Left lung (tissue), 10 donors: ENCODE measurements around the gene ZCCHC24. TPM values are rescaled to one million over a fixed set of nuclear protein-coding genes. Genes with fewer than 3 reads are reported as not detected.

ENCODE experiments used
- ATAC-seq: fragments of 200-7000 bp; cut with Tn5 transposase; one replicate; pipeline ENCODE4 v1.9.1; 2020; ENCODE audit warnings: moderate library complexity
- DNase-seq, 4 donors: peaks; one replicate each; pipeline ENCODE4 v3.0.0-alpha.2; 2013 to 2020
- H3K27ac ChIP-seq, 2 donors: fragments of 200-600 bp; sonication (generic) in 1 of 2; one replicate each; pipeline versions ENCODE4 v1.5.0 to v1.8.0; 2020 to 2021
- H3K27me3 ChIP-seq, 2 donors: fragments of 200-600 bp; sonication (generic) in 1 of 2; one replicate each; pipeline versions ENCODE4 v1.5.0 to v1.8.0; 2020 to 2021
- H3K36me3 ChIP-seq, 2 donors: fragments of 200-600 bp; sonication (generic) in 1 of 2; one replicate each; pipeline versions ENCODE4 v1.5.0 to v1.8.0; 2020 to 2021
- H3K4me1 ChIP-seq, 2 donors: fragments of 200-600 bp; one replicate each; pipeline ENCODE4 v1.8.0; 2021
- H3K4me3 ChIP-seq, 2 donors: fragments of 200-600 bp; sonication (generic) in 1 of 2; one replicate each; pipeline versions ENCODE4 v1.5.0 to v1.8.0; 2020 to 2021; ENCODE audit warnings: mild to moderate bottlenecking in 1 of 2
- H3K9me3 ChIP-seq, 2 donors: fragments of 200-600 bp; sonication (generic) in 1 of 2; one replicate each; pipeline versions ENCODE4 v1.5.0 to v1.8.0; 2020 to 2021
- intact Hi-C, 2 donors: fragments of 100-400 bp; cut with DNase I; formaldehyde crosslinking; loops; one replicate each; pipeline versions ENCODE4 v1.11.2 to v1.14.2; 2022
- polyA plus RNA-seq, 6 donors: library from polyadenylated mRNA; unstranded; fragments of 120-200 nt; gene quantifications; one replicate each; pipeline ENCODE4 v1.2.1, GENCODE V29; 2013; ENCODE audit not compliant: insufficient read length in 6 of 6
- total RNA-seq, 2 donors: library from RNA; stranded (reverse); fragmentation: NEBNext Ultra II Directional; extraction: Animal tissue kit (Norgen Biotek cat#: 25700); gene quantifications; one replicate each; pipeline ENCODE4 v1.2.1, GENCODE V29; 2021
- TF ChIP-seq, protein P1 (sequence below), 2 donors: fragments of 200-600 bp; sonication (generic) in 1 of 2; IDR thresholded peaks; one replicate each; pipeline versions ENCODE4 v1.5.0 to v1.8.0; 2021; ENCODE audit warnings: antibody characterized with exemption in 2 of 2
- donor health status: DM: no; HTN: yes; CAD: no.
- donor health status: DM: no; HTN: no; CAD: no.

ZCCHC24 gene
- total and polyA plus RNA-seq, 8 donors: 28.9 to 48.3 (median 37.1) TPM

DNA sequence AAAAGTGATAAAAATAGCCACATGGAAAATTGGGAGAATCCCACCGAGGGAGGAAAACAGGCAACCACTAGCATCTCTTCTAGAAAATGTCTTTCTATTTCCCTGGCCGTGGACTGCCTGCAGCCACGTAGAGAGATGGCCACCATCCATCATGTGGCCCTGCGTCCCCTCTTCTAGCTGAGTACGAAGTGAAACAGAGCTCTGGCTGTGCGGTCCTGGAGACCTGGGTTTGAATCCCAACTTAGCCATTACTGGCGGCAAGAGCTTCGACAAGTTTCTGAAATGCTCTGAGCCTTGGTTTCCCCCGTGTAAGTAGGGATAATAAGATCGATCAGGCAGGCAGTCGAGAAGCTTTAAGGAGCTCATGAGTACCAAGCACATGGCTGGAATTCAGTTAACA, 32.9 kb downstream of the ZCCHC24 start:
- no peaks in the 10 kb centered on the region for H3K27me3 ChIP-seq
- no peak overlapping the region for H3K4me3 ChIP-seq
- no peaks in the 10 kb centered on the region for H3K36me3 ChIP-seq
- TF ChIP-seq, protein P1, sequence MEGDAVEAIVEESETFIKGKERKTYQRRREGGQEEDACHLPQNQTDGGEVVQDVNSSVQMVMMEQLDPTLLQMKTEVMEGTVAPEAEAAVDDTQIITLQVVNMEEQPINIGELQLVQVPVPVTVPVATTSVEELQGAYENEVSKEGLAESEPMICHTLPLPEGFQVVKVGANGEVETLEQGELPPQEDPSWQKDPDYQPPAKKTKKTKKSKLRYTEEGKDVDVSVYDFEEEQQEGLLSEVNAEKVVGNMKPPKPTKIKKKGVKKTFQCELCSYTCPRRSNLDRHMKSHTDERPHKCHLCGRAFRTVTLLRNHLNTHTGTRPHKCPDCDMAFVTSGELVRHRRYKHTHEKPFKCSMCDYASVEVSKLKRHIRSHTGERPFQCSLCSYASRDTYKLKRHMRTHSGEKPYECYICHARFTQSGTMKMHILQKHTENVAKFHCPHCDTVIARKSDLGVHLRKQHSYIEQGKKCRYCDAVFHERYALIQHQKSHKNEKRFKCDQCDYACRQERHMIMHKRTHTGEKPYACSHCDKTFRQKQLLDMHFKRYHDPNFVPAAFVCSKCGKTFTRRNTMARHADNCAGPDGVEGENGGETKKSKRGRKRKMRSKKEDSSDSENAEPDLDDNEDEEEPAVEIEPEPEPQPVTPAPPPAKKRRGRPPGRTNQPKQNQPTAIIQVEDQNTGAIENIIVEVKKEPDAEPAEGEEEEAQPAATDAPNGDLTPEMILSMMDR (IDR thresholded peaks at IDR 0.05): no peak
- intact Hi-C loops: no loop called here
- H3K27ac ChIP-seq: no peak overlapping the region
- H3K4me1 ChIP-seq: peaks cover 17 to 62% of the 10 kb centered on the region in 2 donors
- ATAC-seq: no peak
- peak in 1 of 4 donors; percentile 15 for DNase-seq
- H3K9me3 ChIP-seq: no peaks in the 10 kb centered on the region

DNA sequence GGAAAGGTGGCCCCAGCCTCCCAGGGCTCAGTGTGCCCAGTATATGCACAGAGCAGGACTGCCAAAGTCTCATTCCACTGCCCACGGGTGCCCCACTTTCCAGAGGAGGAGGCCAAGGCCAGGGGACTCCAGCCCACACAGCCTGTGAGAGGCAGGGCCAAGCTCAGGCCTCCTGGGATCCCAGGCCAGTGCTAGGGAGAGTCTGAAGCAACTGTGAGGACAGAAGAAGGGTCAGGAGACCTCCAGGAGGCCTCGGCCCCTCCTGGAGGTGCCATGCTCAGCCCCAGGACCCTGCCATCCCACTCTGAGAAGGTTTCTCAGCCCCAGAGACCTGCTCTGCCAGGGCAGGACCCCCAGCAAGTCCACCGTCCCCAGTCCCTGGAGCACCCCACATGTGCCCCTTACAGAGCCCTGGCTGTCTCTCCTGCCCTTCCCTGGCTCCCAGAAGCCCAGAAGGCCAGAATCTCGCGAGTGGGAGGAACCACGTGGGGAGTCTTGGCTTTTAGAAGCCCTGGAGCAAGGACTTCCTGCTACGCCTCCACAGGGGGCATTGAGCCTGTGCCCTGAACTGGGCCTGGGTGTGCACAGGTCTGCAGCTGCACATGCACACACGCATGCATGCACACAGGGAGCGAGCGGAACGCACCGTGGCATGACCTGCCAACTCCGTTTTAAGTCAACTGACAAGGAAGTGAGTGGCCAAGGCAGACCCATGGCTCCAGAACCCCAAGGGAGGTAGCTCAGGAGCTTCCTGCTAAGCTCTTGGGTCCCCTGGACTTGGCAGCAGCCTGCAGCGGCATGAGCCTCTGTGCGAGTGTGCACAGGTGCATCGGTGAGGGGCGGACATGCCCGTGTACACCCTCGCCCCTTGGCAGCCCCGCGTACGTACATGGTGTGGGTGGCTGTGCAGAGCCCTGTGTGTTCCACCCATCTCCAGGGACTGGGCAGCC, 33.6 kb downstream of the ZCCHC24 start:
- H3K4me1 ChIP-seq: peaks cover 17 to 59% of the 10 kb centered on the region in 2 donors
- ATAC-seq (no peak), DNase-seq (peak in 2 of 4 donors; percentile 30 to 71)
- no peaks in the 10 kb centered on the region for H3K9me3 ChIP-seq
- H3K27ac ChIP-seq: no peak overlapping the region
- intact Hi-C loops: no loop called here
- H3K36me3 ChIP-seq: no peaks in the 10 kb centered on the region
- TF ChIP-seq, protein P1 (IDR thresholded peaks at IDR 0.05): no peak
- no peaks in the 10 kb centered on the region for H3K27me3 ChIP-seq
- H3K4me3 ChIP-seq: no peak overlapping the region

DNA sequence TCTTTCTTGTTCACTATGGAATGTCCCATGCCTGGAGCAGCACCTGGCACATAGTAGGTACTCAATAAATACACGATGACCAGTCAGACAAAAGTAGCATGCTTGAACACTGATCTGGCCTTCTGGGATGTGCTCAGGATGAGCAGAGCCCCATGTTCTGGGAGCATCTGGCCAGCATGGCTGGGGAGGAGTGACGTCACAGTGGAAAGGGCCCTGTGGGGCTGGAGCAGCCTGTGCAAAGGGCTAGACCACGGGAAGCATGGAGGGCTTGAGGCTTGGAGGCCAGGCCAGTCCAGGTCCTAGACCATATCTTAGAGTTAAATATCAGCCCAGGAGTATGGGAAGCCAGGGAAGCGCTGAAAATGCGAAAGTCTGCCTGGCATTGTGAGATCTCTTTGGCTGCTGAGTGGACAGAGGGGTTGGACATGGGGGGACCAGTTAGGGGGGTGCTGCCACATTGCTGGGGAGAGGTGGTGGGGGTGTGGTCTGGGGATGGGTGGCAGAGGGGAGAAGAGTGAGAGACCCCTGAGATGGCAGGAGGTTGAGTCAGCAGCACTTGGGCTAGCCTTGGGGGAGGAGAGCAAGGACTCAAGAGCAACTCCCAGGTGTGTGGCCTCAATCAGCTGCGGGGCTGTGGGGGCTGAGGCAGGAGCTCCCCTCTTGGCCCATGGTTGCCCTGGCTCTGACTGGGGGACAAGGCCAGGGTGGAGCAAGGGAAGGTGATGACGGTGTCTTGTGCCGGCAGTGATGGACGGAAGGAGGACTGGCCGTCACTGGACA, 34.9 kb downstream of the ZCCHC24 start:
- no peaks in the 10 kb centered on the region for H3K9me3 ChIP-seq
- intact Hi-C loops: no loop called here
- TF ChIP-seq, protein P1 (IDR thresholded peaks at IDR 0.05): no peak
- no peaks in the 10 kb centered on the region for H3K27me3 ChIP-seq
- ATAC-seq (no peak), DNase-seq (peak in 2 of 4 donors; percentile 25 to 39)
- no peak overlapping the region for H3K4me3 ChIP-seq
- H3K27ac ChIP-seq: no peak overlapping the region
- peaks cover 28 to 68% of the 10 kb centered on the region in 2 donors for H3K4me1 ChIP-seq
- no peaks in the 10 kb centered on the region for H3K36me3 ChIP-seq

DNA sequence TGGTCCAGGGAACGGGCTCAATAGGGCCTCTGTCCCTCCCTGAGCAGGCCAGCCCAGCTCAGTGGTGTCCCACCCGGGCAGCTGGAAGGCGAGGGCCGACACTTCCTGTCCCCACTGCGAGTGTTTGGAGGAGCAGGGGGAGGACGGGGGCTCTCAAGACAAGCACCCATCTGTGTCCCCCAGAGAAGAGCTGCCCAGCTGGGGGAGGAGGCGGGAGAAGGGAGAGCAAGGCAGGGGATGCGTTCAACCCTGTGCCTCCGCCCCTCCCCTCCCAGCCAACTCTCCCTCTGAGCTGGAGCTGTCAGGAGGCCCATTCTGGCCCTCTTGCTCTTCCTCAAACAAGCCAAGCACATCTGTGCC, 35.7 kb downstream of the ZCCHC24 start:
- Histone ChIP-seq H3K27me3 (peaks cover 0 to 6% of the 10 kb centered on the region in 2 donors), H3K9me3 (no peaks in the 10 kb centered on the region), H3K4me3 (no peak overlapping the region), H3K27ac (peak overlapping the region in 1 of 2 donors; percentile 21), H3K36me3 (no peaks in the 10 kb centered on the region), H3K4me1 (peaks cover 36 to 76% of the 10 kb centered on the region in 2 donors)
- intact Hi-C loops: no loop called here
- DNase-seq (peak in 2 of 4 donors; percentile 29 to 62), ATAC-seq (no peak)
- TF ChIP-seq, protein P1 (IDR thresholded peaks at IDR 0.05): no peak
